MM.1S (cell line): ENCODE data around the gene WT1.
"Not testable (repeated sequence)": the region's sequence is repeated elsewhere in the genome, so short reads cannot be mapped to it uniquely, and the experiment has no call there.

Experiments used
- DNase-seq: peaks from one replicate; pipeline ENCODE4 v3.0.0-alpha.2; 2015
- H2AFZ ChIP-seq: fragments of 300-600 bp; sonication (generic); 2 replicates; pipeline ENCODE4 v1.6.0; 2016; ENCODE audit warnings: antibody characterized with exemption, low read length
- H3F3A ChIP-seq: fragments of 300-600 bp; sonication (generic); 2 replicates; pipeline ENCODE4 v1.6.1; 2016; ENCODE audit warnings: mild to moderate bottlenecking, antibody characterized with exemption, low read length, moderate library complexity, mixed read lengths; ENCODE audit not compliant: insufficient read depth
- H3K27ac ChIP-seq: fragments of 300-600 bp; sonication (generic); 2 replicates; pipeline ENCODE4 v1.5.1; 2016; ENCODE audit warnings: mild to moderate bottlenecking, low read length
- H3K27me3 ChIP-seq: fragments of 300-600 bp; sonication (generic); replicated peaks from 2 replicates; pipeline ENCODE4 v1.6.0; 2016; ENCODE audit warnings: low read length; ENCODE audit not compliant: insufficient read depth
- H3K36me3 ChIP-seq: fragments of 300-600 bp; sonication (generic); replicated peaks from 2 replicates; pipeline ENCODE4 v1.6.1; 2016; ENCODE audit warnings: mild to moderate bottlenecking, low read length, mixed read lengths; ENCODE audit not compliant: insufficient read depth
- H3K4me1 ChIP-seq: fragments of 300-600 bp; sonication (generic); 2 replicates; pipeline ENCODE4 v1.6.1; 2016; ENCODE audit warnings: low read length, mixed read lengths
- H3K4me2 ChIP-seq: fragments of 300-600 bp; sonication (generic); 2 replicates; pipeline ENCODE4 v1.6.0; 2016; ENCODE audit warnings: low read depth, low read length
- H3K4me3 ChIP-seq: fragments of 300-600 bp; sonication (generic); 2 replicates; pipeline ENCODE4 v1.5.1; 2016; ENCODE audit warnings: low read length, mixed read lengths
- H3K79me2 ChIP-seq: fragments of 300-600 bp; sonication (generic); 2 replicates; pipeline ENCODE4 v1.6.1; 2016; ENCODE audit warnings: mixed run types, low read length, mixed read lengths
- H3K9ac ChIP-seq: fragments of 300-600 bp; sonication (generic); 2 replicates; pipeline ENCODE4 v1.6.1; 2016; ENCODE audit warnings: low read length, mixed read lengths
- H3K9me2 ChIP-seq: fragments of 300-600 bp; sonication (generic); replicated peaks from 2 replicates; pipeline ENCODE4 v1.6.1; 2016; ENCODE audit warnings: mild to moderate bottlenecking, low read length, mixed read lengths; ENCODE audit not compliant: insufficient read depth
- H3K9me3 ChIP-seq: fragments of 300-600 bp; sonication (generic); replicated peaks from 2 replicates; pipeline ENCODE4 v1.6.1; 2016; ENCODE audit warnings: mild to moderate bottlenecking, low read length, mixed read lengths; ENCODE audit not compliant: insufficient read depth
- H4K20me1 ChIP-seq: fragments of 300-600 bp; sonication (generic); 2 replicates; pipeline ENCODE4 v1.6.1; 2016; ENCODE audit warnings: mild to moderate bottlenecking, low read length, moderate library complexity, mixed read lengths; ENCODE audit not compliant: insufficient read depth
- EZH2 ChIP-seq: fragments of 300-600 bp; sonication (generic); optimal IDR thresholded peaks from 2 replicates; pipeline ENCODE3; 2017; ENCODE audit warnings: low read depth, mild to moderate bottlenecking, antibody characterized with exemption, low read length, mixed read lengths
- EZH2phosphoT487 ChIP-seq: fragments of 300-600 bp; sonication (generic); IDR thresholded peaks from 2 replicates; pipeline ENCODE4 v1.6.1; 2018; ENCODE audit warnings: antibody characterized with exemption, low read length
- TF ChIP-seq, protein P1 (sequence below): fragments of 300-600 bp; sonication (generic); IDR thresholded peaks from 2 replicates; pipeline ENCODE4 v1.5.1; 2016; ENCODE audit warnings: antibody characterized with exemption, low read length, mixed read lengths

The WT1 gene

GRCh38 chr11:32473282-32473909, 38.1 kb upstream of the WT1 start:
- no peaks in the 10 kb centered on the region for H3F3A ChIP-seq
- no peaks in the 10 kb centered on the region for H3K9me3 ChIP-seq
- H3K27ac ChIP-seq: no peak overlapping the region
- TF ChIP-seq EZH2 (no peak), EZH2phosphoT487 (no peak)
- TF ChIP-seq, protein P1, sequence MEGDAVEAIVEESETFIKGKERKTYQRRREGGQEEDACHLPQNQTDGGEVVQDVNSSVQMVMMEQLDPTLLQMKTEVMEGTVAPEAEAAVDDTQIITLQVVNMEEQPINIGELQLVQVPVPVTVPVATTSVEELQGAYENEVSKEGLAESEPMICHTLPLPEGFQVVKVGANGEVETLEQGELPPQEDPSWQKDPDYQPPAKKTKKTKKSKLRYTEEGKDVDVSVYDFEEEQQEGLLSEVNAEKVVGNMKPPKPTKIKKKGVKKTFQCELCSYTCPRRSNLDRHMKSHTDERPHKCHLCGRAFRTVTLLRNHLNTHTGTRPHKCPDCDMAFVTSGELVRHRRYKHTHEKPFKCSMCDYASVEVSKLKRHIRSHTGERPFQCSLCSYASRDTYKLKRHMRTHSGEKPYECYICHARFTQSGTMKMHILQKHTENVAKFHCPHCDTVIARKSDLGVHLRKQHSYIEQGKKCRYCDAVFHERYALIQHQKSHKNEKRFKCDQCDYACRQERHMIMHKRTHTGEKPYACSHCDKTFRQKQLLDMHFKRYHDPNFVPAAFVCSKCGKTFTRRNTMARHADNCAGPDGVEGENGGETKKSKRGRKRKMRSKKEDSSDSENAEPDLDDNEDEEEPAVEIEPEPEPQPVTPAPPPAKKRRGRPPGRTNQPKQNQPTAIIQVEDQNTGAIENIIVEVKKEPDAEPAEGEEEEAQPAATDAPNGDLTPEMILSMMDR: no peak
- H3K36me3 ChIP-seq: no peaks in the 10 kb centered on the region
- no peaks in the 10 kb centered on the region for H4K20me1 ChIP-seq
- no peaks in the 10 kb centered on the region for H3K79me2 ChIP-seq
- no peaks in the 10 kb centered on the region for H3K9me2 ChIP-seq
- H3K4me2 ChIP-seq: no peak overlapping the region
- no peak for DNase-seq
- H3K9ac ChIP-seq: no peak overlapping the region
- H3K27me3 ChIP-seq: no peaks in the 10 kb centered on the region
- no peak overlapping the region for H3K4me3 ChIP-seq
- no peak overlapping the region for H2AFZ ChIP-seq
- no peaks in the 10 kb centered on the region for H3K4me1 ChIP-seq

DNA sequence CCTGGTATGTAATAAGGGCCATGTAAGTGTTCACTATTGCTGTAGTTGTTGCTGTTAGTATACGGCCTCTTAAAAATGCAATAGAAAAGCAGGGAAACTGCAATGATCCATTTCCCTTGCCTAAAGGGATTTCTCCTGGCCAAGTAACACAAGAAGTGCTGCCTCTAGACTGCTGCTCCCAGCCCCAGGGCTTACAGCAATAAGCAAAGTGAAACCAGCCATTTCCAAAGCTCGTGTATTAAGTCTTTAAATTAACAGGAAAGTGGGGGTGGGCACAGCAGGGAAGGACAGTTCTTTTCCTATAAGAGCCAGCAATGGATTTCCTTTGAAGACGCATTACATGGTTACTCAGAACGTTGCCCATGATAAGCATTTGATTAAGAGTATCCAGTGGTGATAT, 36.9 kb upstream of the WT1 start:
- Histone ChIP-seq H3K4me3 (no peak overlapping the region), H3K36me3 (no peaks in the 10 kb centered on the region), H3K4me2 (no peak overlapping the region), H4K20me1 (no peaks in the 10 kb centered on the region), H3K27me3 (no peaks in the 10 kb centered on the region), H2AFZ (no peak overlapping the region), H3K9me3 (no peaks in the 10 kb centered on the region), H3K9me2 (no peaks in the 10 kb centered on the region), H3K9ac (no peak overlapping the region), H3K27ac (no peak overlapping the region), H3F3A (no peaks in the 10 kb centered on the region), H3K79me2 (no peaks in the 10 kb centered on the region), H3K4me1 (no peaks in the 10 kb centered on the region)
- no peak for DNase-seq
- TF ChIP-seq EZH2phosphoT487 (no peak), EZH2 (no peak)
- TF ChIP-seq, protein P1: no peak

DNA sequence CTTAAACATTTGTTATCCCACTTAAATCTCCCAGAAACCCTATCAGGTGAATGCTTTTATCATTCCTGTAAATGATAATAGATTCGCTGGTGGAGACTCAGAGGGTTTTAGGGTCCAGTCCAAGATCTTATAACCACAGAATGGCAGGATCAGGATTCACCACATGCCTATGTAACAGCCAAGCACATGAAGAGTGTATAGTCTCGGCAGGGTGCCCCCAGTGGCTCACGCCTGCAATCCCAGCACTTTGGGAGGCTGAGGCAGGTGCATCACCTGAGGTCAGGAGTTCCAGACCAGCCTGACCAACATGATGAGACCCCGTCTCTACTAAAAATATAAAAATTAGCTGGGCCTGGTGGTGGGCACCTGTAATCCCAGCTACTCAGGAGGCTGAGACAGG, 36.2 kb upstream of the WT1 start:
- H2AFZ ChIP-seq, H3F3A ChIP-seq, H3K4me2 ChIP-seq, H3K9ac ChIP-seq, H3K9me3 ChIP-seq, H3K9me2 ChIP-seq, H3K4me3 ChIP-seq, H3K36me3 ChIP-seq, H3K27me3 ChIP-seq, H3K27ac ChIP-seq, DNase-seq, H4K20me1 ChIP-seq, H3K4me1 ChIP-seq, H3K79me2 ChIP-seq: not testable (repeated sequence)

GRCh38 chr11:32469791-32470190, 34.5 kb upstream of the WT1 start:
- Histone ChIP-seq H3K4me2 (no peak overlapping the region), H3K9ac (no peak overlapping the region)

More at GRCh38 chr11:32469791-32470190, 34.5 kb upstream of the WT1 start:
- Histone ChIP-seq H3K36me3 (no peaks in the 10 kb centered on the region), H4K20me1 (no peaks in the 10 kb centered on the region), H3K27ac (no peak overlapping the region), H3K79me2 (no peaks in the 10 kb centered on the region), H3K9me2 (no peaks in the 10 kb centered on the region), H3F3A (no peaks in the 10 kb centered on the region), H3K9me3 (no peaks in the 10 kb centered on the region), H3K4me1 (no peaks in the 10 kb centered on the region), H2AFZ (no peak overlapping the region), H3K27me3 (no peaks in the 10 kb centered on the region), H3K4me3 (no peak overlapping the region)
- no peak for TF ChIP-seq EZH2
- TF ChIP-seq, protein P1: no peak
- no peak for TF ChIP-seq EZH2phosphoT487
- no peak for DNase-seq
